ENCODE measurements around the gene MTA1.

GRCh38 chr14:105392131-105393090 lies 27.2 kb upstream of the MTA1 start:
- TF ChIP-seq, protein P1, sequence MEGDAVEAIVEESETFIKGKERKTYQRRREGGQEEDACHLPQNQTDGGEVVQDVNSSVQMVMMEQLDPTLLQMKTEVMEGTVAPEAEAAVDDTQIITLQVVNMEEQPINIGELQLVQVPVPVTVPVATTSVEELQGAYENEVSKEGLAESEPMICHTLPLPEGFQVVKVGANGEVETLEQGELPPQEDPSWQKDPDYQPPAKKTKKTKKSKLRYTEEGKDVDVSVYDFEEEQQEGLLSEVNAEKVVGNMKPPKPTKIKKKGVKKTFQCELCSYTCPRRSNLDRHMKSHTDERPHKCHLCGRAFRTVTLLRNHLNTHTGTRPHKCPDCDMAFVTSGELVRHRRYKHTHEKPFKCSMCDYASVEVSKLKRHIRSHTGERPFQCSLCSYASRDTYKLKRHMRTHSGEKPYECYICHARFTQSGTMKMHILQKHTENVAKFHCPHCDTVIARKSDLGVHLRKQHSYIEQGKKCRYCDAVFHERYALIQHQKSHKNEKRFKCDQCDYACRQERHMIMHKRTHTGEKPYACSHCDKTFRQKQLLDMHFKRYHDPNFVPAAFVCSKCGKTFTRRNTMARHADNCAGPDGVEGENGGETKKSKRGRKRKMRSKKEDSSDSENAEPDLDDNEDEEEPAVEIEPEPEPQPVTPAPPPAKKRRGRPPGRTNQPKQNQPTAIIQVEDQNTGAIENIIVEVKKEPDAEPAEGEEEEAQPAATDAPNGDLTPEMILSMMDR (IDR thresholded peaks at IDR 0.05; ENCODE audit: low read length): no peak
- TF ChIP-seq EZH2 (IDR thresholded peaks at IDR 0.05; ENCODE audit: borderline replicate concordance, low read length): no peak
